NCI-H526 (cell line): Measurements from ENCODE around the gene PPP1R37.

ENCODE experiments used
- DNase-seq, 2 experiments: peaks; one replicate each; lab custom pipeline; 2025; lab: John Stamatoyannopoulos, UW

The PPP1R37 gene

GRCh38 chr19:45070861-45071544 lies 22.0 kb upstream of the PPP1R37 start:
- DNase-seq: no peak

- no peak for DNase-seq
Measured at GRCh38 chr19:45071545-45071938, 21.4 kb upstream of the PPP1R37 start.

GRCh38 chr19:45071969-45072790 lies 20.8 kb upstream of the PPP1R37 start:
- DNase-seq: no peak

GRCh38 chr19:45074744-45075300 lies 18.2 kb upstream of the PPP1R37 start:
- DNase-seq: no peak

- DNase-seq: peak; percentile 32 to 82
Measured at GRCh38 chr19:45075301-45076028, 17.5 kb upstream of the PPP1R37 start.

- DNase-seq: peak; percentile 48 to 94
Measured at GRCh38 chr19:45076029-45076850, 16.7 kb upstream of the PPP1R37 start, which contains the start of gene ZNF296. Gene ZNF296 (minus strand): TSS chr19:45076478. CDS start chr19:45076373, 105 bp downstream.

GRCh38 chr19:45076851-45077730 lies 15.9 kb upstream of the PPP1R37 start:
- DNase-seq: no peak

GRCh38 chr19:45078390-45079062 lies 14.5 kb upstream of the PPP1R37 start:
- no peak for DNase-seq

GRCh38 chr19:45079063-45079910 lies 13.7 kb upstream of the PPP1R37 start, which contains the start of gene GEMIN7:
Gene GEMIN7 (plus strand): TSS chr19:45079260. CDS start chr19:45090115, 10,855 bp downstream.
- peak; percentile 34 to 88 for DNase-seq

GRCh38 chr19:45079911-45080370 lies 13.0 kb upstream of the PPP1R37 start:
- DNase-seq: no peak

GRCh38 chr19:45082170-45082569 lies 10.8 kb upstream of the PPP1R37 start:
- DNase-seq: no peak

GRCh38 chr19:45086480-45086879 lies 6.5 kb upstream of the PPP1R37 start:
- no peak for DNase-seq

GRCh38 chr19:45087531-45087930 lies 5.4 kb upstream of the PPP1R37 start:
- DNase-seq: no peak

- DNase-seq: no peak
Measured at GRCh38 chr19:45090034-45090433, 2.9 kb upstream of the PPP1R37 start.

- DNase-seq: no peak
Measured at GRCh38 chr19:45090606-45091005, 2.4 kb upstream of the PPP1R37 start.

- peak; percentile 97 to 99 for DNase-seq
Measured at GRCh38 chr19:45091031-45091923, 1.7 kb upstream of the PPP1R37 start.

GRCh38 chr19:45094137-45094536 lies 1.2 kb downstream of the PPP1R37 start:
- no peak for DNase-seq

GRCh38 chr19:45094707-45095106 lies 1.7 kb downstream of the PPP1R37 start:
- DNase-seq: no peak
